K562 (cell line): ENCODE data around the gene YTHDC2. TPM values are rescaled to one million over a fixed set of nuclear protein-coding genes. Genes with fewer than 3 reads are reported as not detected.

ENCODE experiments used
- CSDE1 ChIP-seq, 2 experiments: fragments of 450-650 bp; IDR thresholded peaks; 2 replicates each; pipeline ENCODE4 v1.6.1; 2016; ENCODE audit warnings: mild to moderate bottlenecking in 1 of 2
- HBP1 ChIP-seq: fragments of 450-650 bp; formaldehyde crosslinking; IDR thresholded peaks from 2 replicates; pipeline ENCODE4 v1.4.0; 2022; ENCODE audit warnings: missing genetic modification characterization
- MYNN ChIP-seq, 2 experiments: sonication (generic); formaldehyde crosslinking in 1 of 2; IDR thresholded peaks; 2 replicates each; pipeline versions ENCODE4 v1.5.0 to v1.6.1; 2016 to 2020; ENCODE audit warnings: antibody characterized with exemption in 1 of 2, missing genetic modification reagents in 1 of 2
- RAD21 ChIP-seq, 2 experiments: fragments of 250-450 bp in 1 of 2; fragments of 450-650 bp in 1 of 2; sonication (Bioruptor Pico) in 1 of 2; formaldehyde crosslinking in 1 of 2; IDR thresholded peaks in 1 of 2; conservative IDR thresholded peaks in 1 of 2; 2 replicates each; pipeline versions ENCODE4 v1.4.0 to v1.8.0; 2020 to 2022; ENCODE audit warnings: mild to moderate bottlenecking in 2 of 2, moderate library complexity in 1 of 2
- REST ChIP-seq, 2 experiments: fragments of 450-650 bp; formaldehyde crosslinking in 1 of 2; IDR thresholded peaks; 2 replicates each; pipeline versions ENCODE4 v1.4.0 to v1.6.1; 2014 to 2020; ENCODE audit warnings: mild to moderate bottlenecking in 2 of 2, borderline replicate concordance in 1 of 2, low read depth in 1 of 2
- ZNF586 ChIP-seq: fragments of 450-650 bp; formaldehyde crosslinking; conservative IDR thresholded peaks from 2 replicates; pipeline ENCODE4 v1.4.0; 2020; ENCODE audit warnings: mild to moderate bottlenecking, moderate library complexity
- polyA plus RNA-seq, 8 experiments: library from polyadenylated mRNA; depleted of rRNA in 4 of 8; stranded (reverse) in 5 of 8; unstranded in 3 of 8; fragments of >200 nt; fragmentation: Nextera tagmentation in 2 of 8; fragmentation: Illumina TruSeq in 1 of 8; extraction: Ambion mirVana in 2 of 8; extraction: Trizol in 1 of 8; gene quantifications; 2 replicates each; pipeline versions ENCODE4 v1.2.1 to v1.2.3, GENCODE V29; 2011 to 2014; ENCODE audit warnings: inconsistent platforms in 1 of 8, missing spikeins in 1 of 8
- total RNA-seq, 7 experiments: library from RNA; depleted of rRNA in 6 of 7; stranded (reverse); fragments of >200 nt in 6 of 7; fragmentation: Illumina TruSeq in 2 of 7; extraction: Trizol in 2 of 7; gene quantifications; 2 replicates each; pipeline versions ENCODE4 v1.2.1 to v1.2.3, GENCODE V29; 2011 to 2021; ENCODE audit warnings: low replicate concordance in 1 of 7
- TF ChIP-seq, protein P1 (sequence below): fragments of 250-450 bp; sonication (Bioruptor Pico); IDR thresholded peaks from 2 replicates; pipeline ENCODE4 v1.4.0; 2020
- TF ChIP-seq, protein P2 (sequence below): fragments of 250-450 bp; sonication (Bioruptor Pico); IDR thresholded peaks from 2 replicates; pipeline ENCODE4 v1.8.0; 2022; ENCODE audit warnings: moderate library complexity, mild to moderate bottlenecking, inconsistent platforms

The YTHDC2 gene
- total and polyA plus RNA-seq, 9 of the 15 experiments (the other 6 are each of a cell fraction or from before 2014, with no cell fraction given): 2.7 to 21.6 (median 15.9) TPM

GRCh38 chr5:113510836-113511451 is 2.5 kb upstream of the YTHDC2 start (continued):
- no peak for TF ChIP-seq HBP1
- TF ChIP-seq ZNF586 (CRISPR knock-in tag): no peak
- peak; percentile 59; the same call in 1 of the 2 replicates for TF ChIP-seq REST (IDR thresholded peaks at IDR 0.05; ENCODE audit: borderline replicate concordance)
- no peak for TF ChIP-seq REST (CRISPR knock-in tag; IDR thresholded peaks at IDR 0.05; ENCODE audit: low read depth)
- TF ChIP-seq RAD21 (CRISPR knock-in tag; conservative IDR thresholded peaks at IDR 0.05 in 1 of 2, IDR thresholded peaks at IDR 0.05 in 1 of 2): peak; percentile 47 to 81
- TF ChIP-seq, protein P1, sequence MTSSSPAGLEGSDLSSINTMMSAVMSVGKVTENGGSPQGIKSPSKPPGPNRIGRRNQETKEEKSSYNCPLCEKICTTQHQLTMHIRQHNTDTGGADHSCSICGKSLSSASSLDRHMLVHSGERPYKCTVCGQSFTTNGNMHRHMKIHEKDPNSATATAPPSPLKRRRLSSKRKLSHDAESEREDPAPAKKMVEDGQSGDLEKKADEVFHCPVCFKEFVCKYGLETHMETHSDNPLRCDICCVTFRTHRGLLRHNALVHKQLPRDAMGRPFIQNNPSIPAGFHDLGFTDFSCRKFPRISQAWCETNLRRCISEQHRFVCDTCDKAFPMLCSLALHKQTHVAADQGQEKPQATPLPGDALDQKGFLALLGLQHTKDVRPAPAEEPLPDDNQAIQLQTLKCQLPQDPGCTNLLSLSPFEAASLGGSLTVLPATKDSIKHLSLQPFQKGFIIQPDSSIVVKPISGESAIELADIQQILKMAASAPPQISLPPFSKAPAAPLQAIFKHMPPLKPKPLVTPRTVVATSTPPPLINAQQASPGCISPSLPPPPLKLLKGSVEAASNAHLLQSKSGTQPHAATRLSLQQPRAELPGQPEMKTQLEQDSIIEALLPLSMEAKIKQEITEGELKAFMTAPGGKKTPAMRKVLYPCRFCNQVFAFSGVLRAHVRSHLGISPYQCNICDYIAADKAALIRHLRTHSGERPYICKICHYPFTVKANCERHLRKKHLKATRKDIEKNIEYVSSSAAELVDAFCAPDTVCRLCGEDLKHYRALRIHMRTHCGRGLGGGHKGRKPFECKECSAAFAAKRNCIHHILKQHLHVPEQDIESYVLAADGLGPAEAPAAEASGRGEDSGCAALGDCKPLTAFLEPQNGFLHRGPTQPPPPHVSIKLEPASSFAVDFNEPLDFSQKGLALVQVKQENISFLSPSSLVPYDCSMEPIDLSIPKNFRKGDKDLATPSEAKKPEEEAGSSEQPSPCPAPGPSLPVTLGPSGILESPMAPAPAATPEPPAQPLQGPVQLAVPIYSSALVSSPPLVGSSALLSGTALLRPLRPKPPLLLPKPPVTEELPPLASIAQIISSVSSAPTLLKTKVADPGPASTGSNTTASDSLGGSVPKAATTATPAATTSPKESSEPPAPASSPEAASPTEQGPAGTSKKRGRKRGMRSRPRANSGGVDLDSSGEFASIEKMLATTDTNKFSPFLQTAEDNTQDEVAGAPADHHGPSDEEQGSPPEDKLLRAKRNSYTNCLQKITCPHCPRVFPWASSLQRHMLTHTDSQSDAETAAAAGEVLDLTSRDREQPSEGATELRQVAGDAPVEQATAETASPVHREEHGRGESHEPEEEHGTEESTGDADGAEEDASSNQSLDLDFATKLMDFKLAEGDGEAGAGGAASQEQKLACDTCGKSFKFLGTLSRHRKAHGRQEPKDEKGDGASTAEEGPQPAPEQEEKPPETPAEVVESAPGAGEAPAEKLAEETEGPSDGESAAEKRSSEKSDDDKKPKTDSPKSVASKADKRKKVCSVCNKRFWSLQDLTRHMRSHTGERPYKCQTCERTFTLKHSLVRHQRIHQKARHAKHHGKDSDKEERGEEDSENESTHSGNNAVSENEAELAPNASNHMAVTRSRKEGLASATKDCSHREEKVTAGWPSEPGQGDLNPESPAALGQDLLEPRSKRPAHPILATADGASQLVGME: no peak
- TF ChIP-seq, protein P2, sequence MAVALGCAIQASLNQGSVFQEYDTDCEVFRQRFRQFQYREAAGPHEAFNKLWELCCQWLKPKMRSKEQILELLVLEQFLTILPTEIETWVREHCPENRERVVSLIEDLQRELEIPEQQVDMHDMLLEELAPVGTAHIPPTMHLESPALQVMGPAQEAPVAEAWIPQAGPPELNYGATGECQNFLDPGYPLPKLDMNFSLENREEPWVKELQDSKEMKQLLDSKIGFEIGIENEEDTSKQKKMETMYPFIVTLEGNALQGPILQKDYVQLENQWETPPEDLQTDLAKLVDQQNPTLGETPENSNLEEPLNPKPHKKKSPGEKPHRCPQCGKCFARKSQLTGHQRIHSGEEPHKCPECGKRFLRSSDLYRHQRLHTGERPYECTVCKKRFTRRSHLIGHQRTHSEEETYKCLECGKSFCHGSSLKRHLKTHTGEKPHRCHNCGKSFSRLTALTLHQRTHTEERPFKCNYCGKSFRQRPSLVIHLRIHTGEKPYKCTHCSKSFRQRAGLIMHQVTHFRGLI (CRISPR knock-in tag): no peak
- TF ChIP-seq CSDE1 (IDR thresholded peaks at IDR 0.05): no peak
- no peak for TF ChIP-seq MYNN (IDR thresholded peaks at IDR 0.05)
- no peak for TF ChIP-seq MYNN (CRISPR knock-in tag; IDR thresholded peaks at IDR 0.05)
